ENCODE data around the gene SLC25A36.

Gene SLC25A36

GRCh38 chr3:140941434-140942220 is at the start of gene SLC25A36:
Gene SLC25A36 (plus strand): TSS chr3:140941836. CDS start chr3:140942055, 219 bp downstream.
- peak; percentile 94 to 96 for DNase-seq

GRCh38 chr3:140896997-140897396 is 44.6 kb upstream of the SLC25A36 start:
- DNase-seq = no peak

- DNase-seq = peak in 1 of 2 experiments; percentile 14
These were observed 43.1 kb upstream of the SLC25A36 start for GRCh38 chr3:140898340-140899180.

GRCh38 chr3:140899363-140899762 is 42.3 kb upstream of the SLC25A36 start:
- no peak for DNase-seq

GRCh38 chr3:140902791-140903190 is 38.8 kb upstream of the SLC25A36 start:
- no peak for DNase-seq

GRCh38 chr3:140903196-140903595 is 38.4 kb upstream of the SLC25A36 start:
- DNase-seq = no peak

- no peak for DNase-seq
These were observed 37.1 kb upstream of the SLC25A36 start for GRCh38 chr3:140904521-140904920.

GRCh38 chr3:140905559-140905958 is 36.1 kb upstream of the SLC25A36 start:
- DNase-seq = no peak

GRCh38 chr3:140906785-140907184 is 34.9 kb upstream of the SLC25A36 start:
- no peak for DNase-seq

GRCh38 chr3:140910860-140911259 is 30.8 kb upstream of the SLC25A36 start:
- DNase-seq = no peak

- DNase-seq = no peak
These were observed 29.8 kb upstream of the SLC25A36 start for GRCh38 chr3:140911822-140912221.

- no peak for DNase-seq
These were observed 27.9 kb upstream of the SLC25A36 start for GRCh38 chr3:140913728-140914127.

GRCh38 chr3:140914384-140914945 is 27.2 kb upstream of the SLC25A36 start:
- DNase-seq = no peak

- no peak for DNase-seq
These were observed 25.0 kb upstream of the SLC25A36 start for GRCh38 chr3:140916603-140917002.

- DNase-seq = no peak
These were observed 23.9 kb upstream of the SLC25A36 start for GRCh38 chr3:140917772-140918171.

GRCh38 chr3:140920029-140920428 is 21.6 kb upstream of the SLC25A36 start:
- DNase-seq = no peak

- DNase-seq = no peak
These were observed 19.0 kb upstream of the SLC25A36 start for GRCh38 chr3:140922634-140923033.

- no peak for DNase-seq
These were observed 17.4 kb upstream of the SLC25A36 start for GRCh38 chr3:140924097-140924873.

GRCh38 chr3:140927279-140928069 is 14.2 kb upstream of the SLC25A36 start:
- DNase-seq = no peak

- no peak for DNase-seq
These were observed 12.2 kb upstream of the SLC25A36 start for GRCh38 chr3:140929446-140929845.

GRCh38 chr3:140931016-140931454 is 10.6 kb upstream of the SLC25A36 start:
- no peak for DNase-seq

- DNase-seq = no peak
These were observed 9.8 kb upstream of the SLC25A36 start for GRCh38 chr3:140931801-140932200.
